HepG2 (cell line): ENCODE results near the gene NRDC. TPM values are rescaled to one million over a fixed set of nuclear protein-coding genes. Genes with fewer than 3 reads are reported as not detected.

Source experiments
- ARID2 ChIP-seq: sonication (generic); formaldehyde crosslinking; IDR thresholded peaks from 2 replicates; pipeline ENCODE4 v1.8.1; 2022; ENCODE audit warnings: mild to moderate bottlenecking, missing genetic modification reagents, borderline replicate concordance
- ATF7 ChIP-seq, 2 experiments: fragments of 450-650 bp in 1 of 2; sonication (generic) in 1 of 2; formaldehyde crosslinking in 1 of 2; IDR thresholded peaks; 2 replicates each; pipeline versions ENCODE4 v1.4.0 to v1.6.1; 2016 to 2020; ENCODE audit warnings: antibody characterized with exemption in 1 of 2, mild to moderate bottlenecking in 1 of 2, missing genetic modification reagents in 1 of 2
- FOXK1 ChIP-seq: sonication (generic); formaldehyde crosslinking; IDR thresholded peaks from 2 replicates; pipeline ENCODE4 v1.4.0; 2020; ENCODE audit warnings: low read depth, missing genetic modification reagents, borderline replicate concordance
- HDAC1 ChIP-seq: sonication (generic); formaldehyde crosslinking; IDR thresholded peaks from 2 replicates; pipeline ENCODE4 v1.5.1; 2020; ENCODE audit warnings: mild to moderate bottlenecking, missing genetic modification reagents
- MAF1 ChIP-seq: sonication (generic); formaldehyde crosslinking; IDR thresholded peaks from 2 replicates; pipeline ENCODE4 v1.5.0; 2020; ENCODE audit warnings: missing genetic modification reagents, borderline replicate concordance
- SALL2 ChIP-seq: sonication (generic); formaldehyde crosslinking; IDR thresholded peaks from 2 replicates; pipeline ENCODE4 v1.8.1; 2023; ENCODE audit warnings: mild to moderate bottlenecking, missing genetic modification reagents, inconsistent platforms
- SIX1 ChIP-seq: sonication (generic); formaldehyde crosslinking; IDR thresholded peaks from 2 replicates; pipeline ENCODE4 v1.4.0; 2020; ENCODE audit warnings: missing genetic modification reagents, borderline replicate concordance
- SRY ChIP-seq: sonication (generic); formaldehyde crosslinking; IDR thresholded peaks from 2 replicates; pipeline ENCODE4 v1.8.0; 2022; ENCODE audit warnings: mild to moderate bottlenecking, missing genetic modification reagents
- ZBTB26 ChIP-seq: IDR thresholded peaks from 2 replicates; pipeline ENCODE4 v1.6.1; 2016; ENCODE audit warnings: missing compliant biosample characterization, missing genetic modification reagents, borderline replicate concordance
- ZNF557 ChIP-seq: sonication (generic); formaldehyde crosslinking; IDR thresholded peaks from 2 replicates; pipeline ENCODE4 v1.4.0; 2020; ENCODE audit warnings: missing genetic modification reagents
- ZNF772 ChIP-seq: sonication (generic); formaldehyde crosslinking; IDR thresholded peaks from 2 replicates; pipeline ENCODE4 v1.5.0; 2020; ENCODE audit warnings: mild to moderate bottlenecking, missing genetic modification reagents
- ZNF800 ChIP-seq: sonication (generic); formaldehyde crosslinking; IDR thresholded peaks from 2 replicates; pipeline ENCODE4 v1.4.0; 2020; ENCODE audit warnings: missing genetic modification reagents
- polyA plus RNA-seq, 8 experiments: library from polyadenylated mRNA; depleted of rRNA in 3 of 8; stranded (reverse) in 7 of 8; unstranded in 1 of 8; fragments of >200 nt; fragmentation: Illumina TruSeq in 4 of 8; extraction: Trizol in 4 of 8; gene quantifications; 2 replicates each; pipeline versions ENCODE4 v1.2.1 to v1.2.3, GENCODE V29; 2011 to 2016; ENCODE audit warnings: low read depth in 4 of 8, missing spikeins in 1 of 8, mixed read lengths in 1 of 8; ENCODE audit not compliant: insufficient read depth in 1 of 8
- total RNA-seq, 5 experiments: library from RNA; depleted of rRNA; stranded (reverse); fragments of >200 nt; fragmentation: Illumina TruSeq; extraction: Trizol; gene quantifications; 2 replicates each; pipeline ENCODE4 v1.2.3, GENCODE V29; 2016; ENCODE audit warnings: low read depth in 1 of 5

NRDC gene
- total and polyA plus RNA-seq, 2 of the 13 experiments (the other 11 are each of a cell fraction or from before 2014, with no cell fraction given), result 57.6 to 64.9 TPM

- TF ChIP-seq ATF7 (IDR thresholded peaks at IDR 0.05), result no peak
- TF ChIP-seq ATF7 (CRISPR knock-in tag; IDR thresholded peaks at IDR 0.05), result no peak
- TF ChIP-seq ZBTB26 (CRISPR knock-in tag), result no peak
- peak; percentile 48; the same call in 1 of the 2 replicates for TF ChIP-seq ZNF800 (CRISPR knock-in tag)
- TF ChIP-seq ARID2, result peak; percentile 71; the same call in 1 of the 2 replicates
- TF ChIP-seq SIX1 (CRISPR knock-in tag), result no peak
- peak; percentile 80; the same call in 1 of the 2 replicates for TF ChIP-seq SALL2
- 0 out of 2 replicates have a peak, but pooled peaks have one; percentile 46 for TF ChIP-seq ZNF557 (CRISPR knock-in tag)
- TF ChIP-seq SRY (CRISPR knock-in tag), result 0 out of 2 replicates have a peak, but pooled peaks have one; percentile 86
- TF ChIP-seq MAF1 (CRISPR knock-in tag), result peak; percentile 85
- TF ChIP-seq HDAC1 (CRISPR knock-in tag), result peak; percentile 89; the same call in 1 of the 2 replicates
- TF ChIP-seq FOXK1 (CRISPR knock-in tag), result no peak
- TF ChIP-seq ZNF772 (CRISPR knock-in tag), result 0 out of 2 replicates have a peak, but pooled peaks have one; percentile 84
Observed at GRCh38 chr1:51878308-51878615, 265 bp downstream of the NRDC start (continued).
